ENCODE measurements around the gene KCNN3. TPM values are rescaled to one million over a fixed set of nuclear protein-coding genes. Genes with fewer than 3 reads are reported as not detected.

The KCNN3 gene
- total RNA-seq, 1 donor from 2014 or later: 0.04 TPM

DNA sequence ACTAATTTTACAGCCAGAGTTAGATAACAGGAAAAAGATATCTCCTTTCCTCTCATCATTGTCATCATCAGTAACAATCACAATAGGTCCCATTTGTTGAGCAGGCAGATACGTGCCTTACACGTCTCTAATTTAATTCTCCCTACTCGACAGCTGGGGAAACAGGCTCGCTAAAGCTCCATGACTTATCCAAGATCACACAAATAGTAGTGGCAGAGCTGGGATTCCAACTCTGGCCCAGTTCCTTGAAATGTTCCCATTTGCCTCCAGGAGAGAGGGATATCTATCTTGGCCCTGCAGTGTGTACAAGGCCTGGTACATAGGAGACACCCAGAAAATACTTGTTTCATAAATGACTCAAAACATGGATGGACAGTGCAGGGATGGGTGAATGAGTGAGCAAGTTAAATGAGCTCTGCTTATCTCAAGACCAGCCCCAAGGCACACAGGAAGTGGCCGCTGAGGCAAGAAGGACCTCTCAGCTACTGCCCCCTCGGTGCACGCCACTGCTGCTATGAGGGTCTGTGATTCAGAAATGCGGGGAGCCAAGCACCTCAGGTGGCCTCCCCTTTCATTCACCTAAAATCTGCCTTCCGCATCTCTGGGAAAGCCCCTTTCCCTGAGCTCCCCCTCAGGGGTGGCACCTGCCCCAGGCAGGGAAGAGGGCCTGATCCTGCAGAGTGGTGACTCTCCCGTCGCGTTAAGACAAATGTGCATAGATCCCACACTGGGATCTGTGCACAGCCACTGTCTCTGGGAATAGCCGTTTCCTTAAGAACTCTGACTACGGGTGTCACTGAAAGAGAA is 3.6 kb downstream of the KCNN3 start:
- TF ChIP-seq, protein P1, sequence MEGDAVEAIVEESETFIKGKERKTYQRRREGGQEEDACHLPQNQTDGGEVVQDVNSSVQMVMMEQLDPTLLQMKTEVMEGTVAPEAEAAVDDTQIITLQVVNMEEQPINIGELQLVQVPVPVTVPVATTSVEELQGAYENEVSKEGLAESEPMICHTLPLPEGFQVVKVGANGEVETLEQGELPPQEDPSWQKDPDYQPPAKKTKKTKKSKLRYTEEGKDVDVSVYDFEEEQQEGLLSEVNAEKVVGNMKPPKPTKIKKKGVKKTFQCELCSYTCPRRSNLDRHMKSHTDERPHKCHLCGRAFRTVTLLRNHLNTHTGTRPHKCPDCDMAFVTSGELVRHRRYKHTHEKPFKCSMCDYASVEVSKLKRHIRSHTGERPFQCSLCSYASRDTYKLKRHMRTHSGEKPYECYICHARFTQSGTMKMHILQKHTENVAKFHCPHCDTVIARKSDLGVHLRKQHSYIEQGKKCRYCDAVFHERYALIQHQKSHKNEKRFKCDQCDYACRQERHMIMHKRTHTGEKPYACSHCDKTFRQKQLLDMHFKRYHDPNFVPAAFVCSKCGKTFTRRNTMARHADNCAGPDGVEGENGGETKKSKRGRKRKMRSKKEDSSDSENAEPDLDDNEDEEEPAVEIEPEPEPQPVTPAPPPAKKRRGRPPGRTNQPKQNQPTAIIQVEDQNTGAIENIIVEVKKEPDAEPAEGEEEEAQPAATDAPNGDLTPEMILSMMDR (IDR thresholded peaks at IDR 0.05; ENCODE audit: insufficient read depth, low read length, poor library complexity, severe bottlenecking): no peak
- H3K27me3 ChIP-seq (ENCODE audit: control insufficient read depth, insufficient read depth, low read length): peaks cover 25% of the 10 kb centered on the region
- no peak overlapping the region for H3K4me3 ChIP-seq (ENCODE audit: low read depth, low read length)
- H3K36me3 ChIP-seq (ENCODE audit: control insufficient read depth, insufficient read depth, low read length): no peaks in the 10 kb centered on the region
- DNase-seq (ENCODE audit: low read depth): no peak

- H3K36me3 ChIP-seq (ENCODE audit: control insufficient read depth, insufficient read depth, low read length): no peaks in the 10 kb centered on the region
- DNase-seq (ENCODE audit: low read depth): no peak
- H3K27me3 ChIP-seq (ENCODE audit: control insufficient read depth, insufficient read depth, low read length): peaks cover 25% of the 10 kb centered on the region
- H3K4me3 ChIP-seq (ENCODE audit: low read depth, low read length): no peak overlapping the region
- TF ChIP-seq, protein P1 (IDR thresholded peaks at IDR 0.05; ENCODE audit: insufficient read depth, low read length, poor library complexity, severe bottlenecking): no peak
These were observed 4.4 kb downstream of the KCNN3 start for GRCh38 chr1:154865442-154866256.

DNA sequence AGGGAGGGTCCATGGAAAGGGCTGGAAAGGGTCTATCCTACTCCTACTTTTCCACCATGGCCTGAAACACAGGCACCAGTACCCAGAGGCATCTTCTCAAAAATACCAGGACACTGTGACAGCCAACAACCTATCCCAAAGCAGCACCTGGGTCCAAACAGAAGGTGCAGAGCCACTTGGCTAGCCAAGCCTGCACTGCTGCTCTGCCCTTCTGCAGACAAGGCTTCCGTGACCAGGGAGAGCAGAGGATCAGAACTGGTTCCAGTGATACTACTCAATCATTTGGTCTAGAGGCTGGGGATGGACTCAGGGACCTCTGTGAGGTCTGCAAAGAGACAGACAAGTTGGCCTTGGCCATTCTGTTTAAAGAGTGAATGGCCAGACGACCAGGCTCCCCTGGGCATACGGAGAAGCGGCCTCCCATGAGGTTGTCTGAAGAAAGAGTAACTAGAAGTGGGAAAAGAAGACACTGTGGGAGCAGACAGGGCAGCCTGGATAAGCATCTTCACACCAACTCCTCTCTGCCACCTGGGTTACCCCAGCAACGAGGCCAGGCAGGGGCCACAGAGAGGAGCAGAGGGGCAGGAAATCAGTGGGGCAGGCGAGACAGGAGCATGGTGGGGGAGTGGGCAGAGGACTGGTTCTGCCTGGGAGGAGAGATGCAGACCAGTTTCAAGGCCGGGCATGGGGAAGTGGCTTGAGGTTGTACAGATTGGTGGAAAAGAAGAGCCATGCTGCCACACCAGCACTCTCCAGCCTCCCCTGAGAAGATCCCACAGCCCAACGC is 5.7 kb downstream of the KCNN3 start:
- no peak overlapping the region for H3K4me3 ChIP-seq (ENCODE audit: low read depth, low read length)
- H3K27me3 ChIP-seq (ENCODE audit: control insufficient read depth, insufficient read depth, low read length): peaks cover 17% of the 10 kb centered on the region
- no peaks in the 10 kb centered on the region for H3K36me3 ChIP-seq (ENCODE audit: control insufficient read depth, insufficient read depth, low read length)
- DNase-seq (ENCODE audit: low read depth): no peak
- TF ChIP-seq, protein P1 (IDR thresholded peaks at IDR 0.05; ENCODE audit: insufficient read depth, low read length, poor library complexity, severe bottlenecking): no peak

DNA sequence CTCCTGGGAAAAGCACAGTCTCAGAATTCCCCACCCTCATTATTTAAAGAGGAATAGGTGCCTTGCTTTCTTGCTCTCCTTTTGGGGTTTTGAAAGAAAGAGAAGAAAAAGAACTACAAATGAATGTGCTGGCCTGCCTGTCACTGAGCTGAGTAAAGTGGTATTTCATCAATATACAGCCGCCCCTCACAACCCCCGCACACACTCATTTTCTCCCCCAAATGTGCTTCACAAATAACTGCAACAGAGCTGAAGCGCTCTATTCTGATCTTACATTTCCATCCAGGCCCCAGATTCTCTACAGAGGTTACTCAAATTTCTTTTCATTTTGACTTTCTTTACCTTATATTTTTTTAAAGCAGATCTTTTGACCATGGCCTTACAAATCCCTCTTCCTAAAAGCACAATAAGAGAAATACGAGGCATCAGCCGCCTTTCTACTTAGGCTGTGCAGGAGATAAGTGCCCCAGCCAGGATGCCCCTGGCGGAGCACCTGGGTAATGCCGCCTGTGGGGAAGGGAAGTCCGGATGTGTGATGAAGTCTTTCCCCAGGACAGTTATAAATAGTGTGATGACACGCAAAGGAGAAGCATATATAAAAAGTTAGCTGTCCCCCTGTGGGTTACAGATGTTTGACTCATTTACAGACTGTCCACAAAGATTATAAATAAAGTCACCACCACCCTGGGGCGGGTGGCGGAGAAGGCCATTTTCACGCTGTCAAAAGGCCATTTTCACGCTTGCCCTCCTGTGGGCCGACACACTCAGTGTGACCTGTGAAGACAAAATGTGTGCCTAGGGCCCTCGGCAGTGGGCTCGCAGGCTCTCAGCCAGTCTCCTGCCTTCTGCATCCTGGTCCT is 6.5 kb downstream of the KCNN3 start:
- peaks cover 9% of the 10 kb centered on the region for H3K27me3 ChIP-seq (ENCODE audit: control insufficient read depth, insufficient read depth, low read length)
- no peaks in the 10 kb centered on the region for H3K36me3 ChIP-seq (ENCODE audit: control insufficient read depth, insufficient read depth, low read length)
- TF ChIP-seq, protein P1 (IDR thresholded peaks at IDR 0.05; ENCODE audit: insufficient read depth, low read length, poor library complexity, severe bottlenecking): peak; percentile 43
- no peak for DNase-seq (ENCODE audit: low read depth)
- H3K4me3 ChIP-seq (ENCODE audit: low read depth, low read length): no peak overlapping the region

DNA sequence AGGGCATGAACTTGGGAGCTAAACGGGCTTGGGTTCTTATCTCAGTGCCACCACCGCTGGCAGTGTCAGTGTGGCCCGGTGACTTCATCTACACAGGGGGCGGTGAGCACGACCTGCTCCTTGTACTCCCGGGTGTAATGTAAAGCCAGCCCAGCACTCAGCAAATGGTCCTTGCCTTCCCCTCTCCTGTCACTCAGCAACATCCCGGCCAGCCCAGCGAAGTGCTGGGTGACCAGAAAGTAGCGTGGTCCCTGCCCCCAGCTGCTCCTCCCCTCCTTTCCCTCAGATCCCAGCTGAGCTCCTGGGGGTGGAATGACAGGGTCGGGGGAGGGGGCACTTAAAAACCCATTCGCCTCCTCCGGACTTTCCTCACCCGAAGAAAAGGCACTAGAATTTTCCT is 7.2 kb downstream of the KCNN3 start:
- Histone ChIP-seq H3K27me3 (ENCODE audit: control insufficient read depth, insufficient read depth, low read length) (peaks cover 3% of the 10 kb centered on the region), H3K36me3 (ENCODE audit: control insufficient read depth, insufficient read depth, low read length) (no peaks in the 10 kb centered on the region), H3K4me3 (ENCODE audit: low read depth, low read length) (no peak overlapping the region)
- DNase-seq (ENCODE audit: low read depth): no peak
- TF ChIP-seq, protein P1 (IDR thresholded peaks at IDR 0.05; ENCODE audit: insufficient read depth, low read length, poor library complexity, severe bottlenecking): no peak

Measured in kidney epithelial cell (primary cell).